Non-pigmented ciliary epithelial cell (primary cell): ENCODE data around the gene CLIC3.

Experiments
- DNase-seq: peaks from one replicate; pipeline ENCODE4 v3.0.0-alpha.2; 2010; ENCODE audit warnings: low read depth

Gene CLIC3

DNA sequence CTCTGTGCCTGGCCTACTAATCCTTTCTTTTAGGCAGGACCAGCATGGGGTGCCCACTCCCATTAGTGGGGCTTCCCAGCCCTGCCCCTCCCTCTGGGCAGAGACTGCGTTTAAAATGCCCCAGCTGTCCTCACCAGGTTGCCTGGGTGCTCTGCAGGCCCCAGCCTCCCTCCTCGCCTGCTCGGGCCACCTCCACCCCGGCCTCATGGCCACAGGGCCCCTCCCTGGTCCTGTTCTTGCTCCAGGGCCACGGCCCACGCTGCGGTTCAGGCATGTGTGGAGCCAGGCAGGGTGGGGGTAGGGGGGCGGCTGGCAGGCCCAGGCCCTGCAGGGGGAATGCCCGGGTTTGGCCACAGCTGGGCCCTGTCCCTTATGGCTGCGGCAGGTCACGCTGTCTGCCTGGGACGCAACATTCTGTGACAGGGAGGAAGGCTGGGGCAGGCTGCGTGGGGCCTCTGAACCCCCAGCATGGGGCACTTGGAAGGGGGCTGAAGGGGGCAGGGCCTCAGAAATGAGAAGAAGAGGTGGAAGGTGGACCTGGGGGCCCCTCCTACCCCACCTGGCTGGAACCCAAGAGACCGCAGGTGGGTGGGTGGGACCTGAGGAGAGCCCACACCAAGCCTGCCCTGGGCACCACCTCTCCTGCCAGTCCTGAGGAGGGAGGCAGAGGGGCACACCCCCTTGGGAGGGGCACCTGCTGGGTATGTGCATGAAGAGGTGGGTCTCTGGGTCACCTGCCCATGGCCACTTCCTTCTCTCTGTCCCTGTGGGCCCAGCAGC lies 44.6 kb downstream of the CLIC3 start, which contains the start of gene LCN12:
LCN12 (plus strand) TSS at position 733 of the 780 bp plus-strand sequence. CDS start 55 bp downstream, outside the sequence.
- no peak for DNase-seq

DNA sequence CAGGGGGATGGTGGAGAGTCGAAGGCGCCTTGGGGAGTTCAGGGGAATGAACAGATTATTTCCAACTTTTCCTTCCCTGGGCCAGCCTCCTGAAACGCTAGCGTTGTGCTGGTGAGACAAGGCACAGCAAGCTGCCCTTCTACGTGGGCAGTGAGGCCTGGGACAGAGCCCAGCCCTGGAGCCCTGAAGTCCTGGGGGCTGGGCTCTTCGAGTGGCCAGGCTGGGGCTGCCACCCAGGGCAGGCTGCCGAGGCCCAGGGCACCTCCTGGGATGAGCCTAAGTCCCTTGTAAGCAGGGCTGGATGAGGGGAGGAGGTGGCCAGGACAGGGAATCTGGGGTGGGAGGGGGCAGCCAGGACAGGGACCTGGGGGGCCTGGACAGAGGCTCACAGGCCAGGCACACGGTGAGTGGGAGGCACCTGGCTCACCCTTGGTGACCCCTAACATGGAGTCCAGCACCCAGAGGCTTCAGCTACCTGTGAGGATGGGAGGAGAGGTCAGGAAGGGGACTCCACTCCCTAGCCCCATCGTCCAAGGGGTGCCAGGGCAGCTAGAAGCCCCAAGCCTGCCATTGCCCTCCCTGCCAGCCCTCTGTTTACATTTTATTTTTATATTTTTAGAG lies 45.6 kb downstream of the CLIC3 start:
- no peak for DNase-seq

DNA sequence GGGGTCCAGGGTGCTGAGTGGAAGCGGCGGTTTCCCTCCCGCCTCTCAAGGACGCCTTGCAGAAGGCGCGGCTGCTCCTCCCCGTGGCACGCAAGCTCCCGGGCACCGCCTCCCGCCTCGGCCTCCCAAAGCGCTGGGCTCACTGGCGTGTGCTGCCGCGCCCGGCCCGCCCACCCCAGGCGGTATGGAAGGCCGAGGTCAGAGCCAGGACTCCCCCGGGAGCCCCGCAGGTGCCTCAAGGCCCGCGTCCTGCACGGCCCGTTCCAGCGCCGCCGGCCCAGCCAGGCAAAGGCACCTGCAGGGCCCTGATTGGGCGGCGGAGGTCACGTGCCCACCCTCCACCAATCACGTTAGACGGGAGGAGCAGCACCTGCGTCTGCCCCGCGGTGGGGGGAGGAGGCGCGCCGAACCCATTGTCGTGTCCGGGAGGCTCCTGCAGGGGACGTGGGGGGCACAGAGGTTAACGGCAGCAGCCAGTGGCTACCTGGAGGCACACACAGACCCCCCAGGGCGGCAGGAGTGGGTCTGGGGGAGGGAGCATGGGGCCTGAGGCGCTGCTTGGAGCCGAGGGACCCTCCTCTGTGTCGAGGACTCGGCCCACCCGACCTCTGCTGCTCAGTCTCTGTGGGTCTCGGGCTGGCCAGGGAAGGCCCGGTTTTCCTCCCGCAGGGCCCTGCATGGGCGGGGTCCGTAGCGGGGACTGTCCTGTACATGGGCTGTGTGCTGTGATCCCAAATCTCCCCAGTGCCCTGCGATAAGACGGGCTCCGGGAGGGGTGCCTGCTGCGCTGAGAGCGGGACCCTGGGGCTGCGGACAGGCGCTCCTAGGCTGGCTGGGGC lies 46.3 kb downstream of the CLIC3 start:
- peak; percentile 24 for DNase-seq

DNA sequence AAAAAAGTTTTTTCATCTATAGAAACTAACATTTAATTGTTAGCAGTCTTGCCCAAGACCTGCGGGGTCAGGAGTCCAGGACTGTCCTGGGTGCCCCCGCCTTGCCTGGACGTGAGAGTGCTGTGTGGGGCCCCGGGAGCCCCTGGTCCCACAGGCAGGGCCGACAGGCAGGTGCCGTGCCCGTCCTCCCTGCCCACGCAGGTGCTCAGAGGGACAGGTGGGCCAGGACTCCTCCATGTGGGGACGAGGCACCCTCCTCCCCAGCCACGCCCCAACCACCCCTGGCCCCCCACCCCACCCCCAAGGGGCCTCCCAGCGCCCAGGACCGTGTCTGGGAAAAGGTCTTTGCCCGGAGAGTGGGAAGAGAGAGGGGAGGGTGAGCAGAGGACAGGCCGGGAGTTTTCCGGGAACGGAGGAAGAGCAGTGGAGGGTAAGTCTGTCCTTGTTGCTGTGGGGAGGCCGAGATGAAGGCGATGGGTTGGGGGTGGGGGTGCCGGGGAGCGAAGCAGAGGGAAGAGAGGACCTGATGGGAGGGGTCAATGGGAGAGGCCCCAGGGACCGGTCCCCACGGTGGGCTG lies 47.0 kb downstream of the CLIC3 start:
- DNase-seq, result no peak

DNA sequence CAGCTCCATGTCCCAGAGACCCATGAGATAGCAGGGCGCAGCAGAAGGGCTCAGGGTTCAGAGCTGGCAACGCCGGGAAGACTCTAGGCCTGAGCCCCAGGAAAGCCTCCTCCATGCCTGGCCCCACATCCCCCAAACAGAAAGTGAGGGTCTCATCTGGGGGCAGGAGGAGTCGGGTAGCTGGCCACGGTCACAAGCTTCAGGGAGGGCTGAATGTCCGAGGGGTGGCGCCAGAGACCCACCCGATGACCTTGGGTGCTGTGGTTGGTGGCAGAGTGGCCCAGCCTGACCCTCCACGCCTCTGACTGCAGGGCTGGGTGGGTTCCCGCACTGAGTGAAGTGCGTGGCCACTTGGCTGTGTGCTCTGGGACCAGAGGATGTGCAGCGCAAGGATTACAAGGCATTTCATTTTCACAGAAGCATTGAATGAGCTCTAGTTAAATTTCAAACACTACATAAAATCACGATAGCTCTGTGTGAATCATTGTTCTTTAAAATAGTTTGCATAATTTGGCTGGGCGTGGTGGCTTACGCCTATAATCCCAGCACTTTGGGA lies 48.3 kb downstream of the CLIC3 start:
- DNase-seq, result no peak

DNA sequence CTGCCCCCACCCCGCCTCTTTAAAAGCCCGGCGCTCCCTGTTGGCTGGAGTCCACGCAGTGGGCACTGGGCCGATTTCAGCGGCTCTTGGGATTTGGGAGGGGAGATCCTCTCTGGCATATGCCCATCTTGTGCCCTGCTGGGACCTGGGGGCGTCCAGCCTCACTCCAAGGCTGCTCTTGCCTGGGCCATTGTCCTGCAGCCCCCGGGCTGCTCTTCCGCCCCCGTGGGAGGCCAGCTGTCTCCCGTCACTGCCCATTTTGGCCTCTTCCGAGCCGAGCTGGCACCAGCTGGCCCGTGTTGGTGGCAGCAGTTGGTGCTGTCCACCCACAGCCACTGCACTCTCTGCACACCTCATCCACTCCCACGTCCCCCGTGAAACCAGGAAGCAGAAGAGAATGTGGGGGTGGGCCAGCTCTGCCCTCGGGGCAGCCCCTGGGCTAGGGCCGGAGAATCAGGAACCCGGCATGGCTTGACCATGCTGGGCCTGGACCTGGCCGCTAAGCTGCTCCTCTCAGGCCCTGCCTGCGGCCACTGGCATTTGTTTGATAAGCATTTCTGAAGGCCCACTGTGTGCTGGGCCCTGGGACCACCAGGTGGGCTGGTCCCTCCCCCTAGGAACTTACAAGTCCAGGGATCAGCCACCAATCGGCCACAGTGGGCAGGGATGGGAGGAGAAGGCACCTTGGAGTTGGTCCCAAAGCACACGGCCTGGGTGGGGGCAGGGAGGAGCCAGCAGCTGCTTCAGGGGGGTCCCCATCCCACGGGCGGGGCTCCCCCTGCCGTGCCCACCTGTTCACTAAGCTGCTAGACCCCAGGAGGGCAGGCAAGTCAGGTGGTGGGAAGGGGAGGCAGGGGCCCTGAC lies 49.1 kb downstream of the CLIC3 start:
- no peak for DNase-seq

DNA sequence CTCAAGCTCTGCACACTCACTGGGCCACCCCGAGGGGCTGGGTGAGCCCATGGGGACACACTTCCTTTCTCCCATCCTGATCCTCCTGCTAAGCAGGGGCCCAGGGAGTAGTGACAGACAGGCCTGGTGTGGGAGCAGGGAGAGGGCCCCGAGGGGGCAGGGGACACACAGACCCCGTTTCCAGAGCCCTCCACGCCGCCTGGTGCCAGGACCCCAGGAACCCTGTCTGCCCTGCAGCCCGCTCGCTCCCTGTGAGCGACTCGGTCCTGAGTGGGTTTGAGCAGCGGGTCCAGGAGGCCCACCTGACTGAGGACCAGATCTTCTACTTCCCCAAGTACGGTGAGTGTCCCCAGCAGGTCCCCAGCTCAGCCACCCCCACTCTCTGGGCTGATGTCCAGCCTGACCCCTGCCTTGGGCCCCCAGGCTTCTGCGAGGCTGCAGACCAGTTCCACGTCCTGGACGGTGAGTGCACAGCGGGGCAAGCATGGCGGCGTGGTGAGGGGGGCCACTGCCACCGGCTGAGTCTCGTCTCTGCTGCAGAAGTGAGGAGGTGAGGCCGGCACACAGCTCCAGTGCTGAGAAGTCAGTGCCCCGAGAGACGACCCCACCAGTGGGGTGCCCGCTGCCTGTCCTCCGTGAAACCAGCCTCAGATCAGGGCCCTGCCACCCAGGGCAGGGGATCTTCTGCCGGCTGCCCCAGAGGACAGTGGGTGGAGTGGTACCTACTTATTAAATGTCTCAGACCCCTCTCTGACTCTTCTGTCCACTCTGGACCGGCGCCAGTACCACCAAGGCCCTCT lies 49.9 kb downstream of the CLIC3 start:
- DNase-seq, result no peak

DNA sequence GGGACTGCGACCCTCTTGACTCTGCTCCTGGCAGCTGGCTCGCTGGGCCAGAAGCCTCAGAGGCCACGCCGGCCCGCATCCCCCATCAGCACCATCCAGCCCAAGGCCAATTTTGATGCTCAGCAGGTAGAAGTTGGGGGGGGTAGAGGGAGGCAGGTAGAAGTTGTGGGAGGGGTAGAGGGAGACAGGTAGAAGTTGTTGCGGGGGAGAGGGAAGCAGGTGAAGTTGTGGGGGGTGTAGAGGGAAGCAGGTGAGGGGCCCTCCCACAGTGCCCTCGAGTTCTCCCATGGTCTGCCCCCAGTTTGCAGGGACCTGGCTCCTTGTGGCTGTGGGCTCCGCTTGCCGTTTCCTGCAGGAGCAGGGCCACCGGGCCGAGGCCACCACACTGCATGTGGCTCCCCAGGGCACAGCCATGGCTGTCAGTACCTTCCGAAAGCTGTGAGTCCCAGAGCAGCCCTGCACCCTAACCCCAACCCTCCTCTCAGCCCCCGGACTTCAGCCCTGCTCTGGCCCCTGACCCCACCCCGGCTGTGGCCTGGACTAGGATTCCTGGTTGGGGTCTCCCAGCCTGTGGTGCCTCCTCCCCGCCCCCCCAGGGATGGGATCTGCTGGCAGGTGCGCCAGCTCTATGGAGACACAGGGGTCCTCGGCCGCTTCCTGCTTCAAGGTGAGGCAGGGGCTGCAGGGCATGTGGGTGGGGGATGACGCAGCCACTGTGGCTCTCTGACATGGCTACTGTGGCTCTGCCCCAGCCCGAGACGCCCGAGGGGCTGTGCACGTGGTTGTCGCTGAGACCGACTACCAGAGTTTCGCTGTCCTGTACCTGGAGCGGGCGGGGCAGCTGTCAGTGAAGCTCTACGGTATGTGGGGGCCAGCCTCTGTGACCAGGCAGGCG lies 50.8 kb downstream of the CLIC3 start:
- DNase-seq, result no peak
